ENCODE results near the gene HHATL.
"Not testable (repeated sequence)": the region's sequence is repeated elsewhere in the genome, so short reads cannot be mapped to it uniquely, and the experiment has no call there.

HHATL gene

DNA sequence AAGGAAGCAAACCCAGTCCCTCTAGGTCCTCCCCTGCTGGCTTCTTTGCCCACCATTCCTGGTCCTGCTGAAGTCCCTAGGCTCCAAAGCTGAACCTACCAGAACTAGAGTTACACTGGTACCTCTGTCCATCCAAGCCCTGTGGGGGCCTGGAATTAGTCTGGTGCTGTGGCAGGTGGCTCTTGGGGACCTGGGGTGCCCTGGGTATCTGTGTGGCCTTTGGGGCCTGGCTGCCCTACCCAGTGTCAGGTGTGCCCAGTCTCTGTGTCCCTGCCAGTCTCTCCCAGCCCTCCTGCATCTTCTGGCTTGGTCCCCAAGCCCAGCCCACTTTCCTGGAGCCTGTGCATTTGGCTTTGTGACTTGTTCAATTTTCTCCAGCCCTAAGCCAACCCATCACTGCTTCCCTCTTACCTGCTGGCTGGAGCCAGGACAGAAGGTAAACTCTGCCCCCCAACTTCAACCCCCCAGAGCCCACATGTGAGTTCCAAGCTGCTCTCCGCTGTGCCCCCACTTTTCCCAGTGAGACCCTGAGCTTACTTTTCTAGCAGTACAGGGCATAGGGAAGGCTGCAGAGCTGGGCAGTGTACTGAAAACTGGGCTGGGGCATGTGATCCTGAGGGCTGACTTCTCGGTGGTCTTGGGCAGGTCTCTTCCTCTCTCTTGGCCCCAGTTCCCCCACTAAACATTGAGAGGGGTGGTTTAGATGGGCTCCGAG lies 28.3 kb upstream of the HHATL start:
- Histone ChIP-seq H3K4me3 (ENCODE audit: low read length) (no peak overlapping the region), H3K9me3 (ENCODE audit: low read length) (peaks cover 2% of the 10 kb centered on the region), H2AFZ (ENCODE audit: low read depth, low read length) (no peak overlapping the region), H3K27me3 (ENCODE audit: insufficient read depth, low read length) (no peaks in the 10 kb centered on the region), H3K4me1 (ENCODE audit: insufficient read depth, low read length) (peaks cover 14% of the 10 kb centered on the region), H3K36me3 (ENCODE audit: insufficient read depth, low read length) (no peaks in the 10 kb centered on the region)

DNA sequence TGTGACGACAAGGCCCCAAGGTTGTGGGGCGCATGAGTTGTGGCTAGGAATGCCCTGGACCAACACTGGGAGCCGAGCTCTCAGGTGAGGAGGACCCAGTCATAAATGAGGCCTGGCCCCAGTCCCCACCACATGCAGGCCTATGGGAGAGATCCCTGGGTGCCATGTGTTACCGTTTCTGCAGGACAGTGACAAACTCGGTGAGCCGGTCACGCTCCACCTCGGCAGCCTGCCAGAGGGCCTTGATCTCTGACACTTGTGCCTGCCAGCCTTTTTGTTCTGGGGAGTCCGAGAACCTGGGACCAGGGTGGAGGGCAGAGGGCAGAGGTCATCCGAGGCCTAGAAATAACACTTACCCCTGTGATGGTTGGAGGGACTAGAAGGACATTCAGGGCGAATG lies 27.7 kb upstream of the HHATL start:
- no peaks in the 10 kb centered on the region for H3K36me3 ChIP-seq (ENCODE audit: insufficient read depth, low read length)
- H3K4me1 ChIP-seq (ENCODE audit: insufficient read depth, low read length), result peaks cover 14% of the 10 kb centered on the region
- no peaks in the 10 kb centered on the region for H3K9me3 ChIP-seq (ENCODE audit: low read length)
- H3K27me3 ChIP-seq (ENCODE audit: insufficient read depth, low read length), result no peaks in the 10 kb centered on the region
- no peak overlapping the region for H3K4me3 ChIP-seq (ENCODE audit: low read length)
- H2AFZ ChIP-seq (ENCODE audit: low read depth, low read length), result no peak overlapping the region

DNA sequence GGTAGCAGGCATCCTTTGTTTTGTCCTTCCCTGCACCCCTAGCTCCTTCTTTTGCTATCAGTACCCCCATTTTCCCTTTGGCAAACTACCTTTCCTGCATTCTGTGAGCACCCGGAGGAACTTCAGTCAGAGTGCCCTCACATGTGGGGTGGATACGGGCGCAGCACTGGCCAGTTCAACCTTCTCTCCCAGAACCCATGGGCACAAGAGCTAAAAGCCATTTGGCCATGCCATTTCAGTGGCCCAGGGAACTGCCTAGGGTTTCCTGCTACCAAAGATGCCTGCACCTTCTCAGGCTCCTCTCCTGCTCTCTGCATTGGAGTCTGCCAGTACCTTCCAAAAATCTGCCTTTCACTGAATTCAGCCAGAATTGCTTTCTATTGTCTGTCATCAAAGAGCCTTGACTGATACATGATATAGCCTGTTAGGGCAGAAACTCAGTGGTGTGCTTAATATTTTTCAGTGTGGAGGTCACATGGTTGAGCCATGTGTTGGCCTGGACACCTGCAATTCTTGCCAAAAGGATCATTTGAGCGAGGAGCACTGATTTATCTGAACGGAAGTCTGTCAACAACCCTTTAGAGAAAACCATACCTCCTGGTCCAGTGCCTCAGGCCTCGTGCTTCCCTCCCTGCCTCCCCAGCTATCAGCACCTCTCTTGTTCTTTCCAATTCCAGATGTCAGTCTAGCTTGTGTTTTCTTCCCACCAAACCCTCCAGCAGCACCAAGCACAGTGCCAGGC lies 27.0 kb upstream of the HHATL start:
- Histone ChIP-seq H3K27me3 (ENCODE audit: insufficient read depth, low read length) (no peaks in the 10 kb centered on the region), H3K9me3 (ENCODE audit: low read length) (no peaks in the 10 kb centered on the region), H3K4me1 (ENCODE audit: insufficient read depth, low read length) (peaks cover 14% of the 10 kb centered on the region), H3K36me3 (ENCODE audit: insufficient read depth, low read length) (no peaks in the 10 kb centered on the region), H2AFZ (ENCODE audit: low read depth, low read length) (no peak overlapping the region), H3K4me3 (ENCODE audit: low read length) (no peak overlapping the region)

DNA sequence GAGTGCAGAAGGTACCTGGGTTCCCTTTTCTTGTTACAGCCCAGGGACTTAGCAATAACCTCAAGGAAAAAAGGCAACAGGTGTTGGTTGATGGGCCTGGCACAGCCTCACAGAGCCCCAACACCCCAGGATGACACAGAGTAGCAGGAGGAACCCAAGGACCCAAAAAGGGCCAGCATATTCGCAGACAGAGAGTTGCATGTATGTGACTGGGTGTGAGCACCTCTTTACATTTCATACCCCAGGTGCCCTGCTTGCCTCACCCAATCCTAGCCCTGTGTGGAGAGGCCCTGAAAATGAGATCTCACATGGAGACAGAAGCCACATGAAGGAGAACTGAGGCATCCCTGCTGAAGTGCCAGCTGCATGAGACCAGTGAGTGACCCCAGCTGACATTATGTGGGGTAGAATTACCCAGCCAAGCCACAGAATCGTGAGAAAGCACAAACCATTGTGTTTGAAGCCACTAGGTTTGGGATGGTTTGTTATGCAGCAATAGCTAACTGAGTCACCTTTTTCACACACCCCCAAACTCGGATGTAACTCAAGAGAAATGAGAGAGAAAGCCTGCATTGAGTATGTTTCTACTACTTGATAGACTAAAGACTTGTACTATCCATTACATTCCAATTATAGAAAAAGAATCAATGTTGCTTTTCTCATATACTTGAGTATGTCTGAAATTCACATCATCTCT lies 26.2 kb upstream of the HHATL start:
- Histone ChIP-seq H3K4me1 (ENCODE audit: insufficient read depth, low read length) (peaks cover 14% of the 10 kb centered on the region), H3K36me3 (ENCODE audit: insufficient read depth, low read length) (no peaks in the 10 kb centered on the region), H3K4me3 (ENCODE audit: low read length) (no peak overlapping the region), H3K27me3 (ENCODE audit: insufficient read depth, low read length) (no peaks in the 10 kb centered on the region), H2AFZ (ENCODE audit: low read depth, low read length) (no peak overlapping the region), H3K9me3 (ENCODE audit: low read length) (no peaks in the 10 kb centered on the region)

DNA sequence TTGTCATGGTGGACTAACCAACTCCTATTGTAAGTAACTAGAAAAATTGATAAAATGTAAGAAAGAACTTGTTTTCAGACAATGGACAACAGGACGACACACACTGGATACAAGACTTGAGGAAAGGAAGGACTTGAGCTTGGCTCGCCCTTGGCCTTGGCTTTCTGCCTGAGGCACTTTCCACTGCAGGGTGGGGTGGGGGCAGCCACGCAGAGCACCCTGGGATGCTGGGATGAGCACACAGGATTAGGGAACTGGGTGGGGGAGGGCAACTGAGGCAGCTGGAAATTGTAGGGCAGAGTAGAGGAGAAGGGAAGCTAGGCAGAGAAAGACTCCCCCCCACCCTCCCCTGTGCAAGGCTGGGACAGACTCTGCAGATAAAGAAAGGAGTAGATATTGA lies 25.5 kb upstream of the HHATL start:
- Histone ChIP-seq H3K9me3 (ENCODE audit: low read length) (no peaks in the 10 kb centered on the region), H3K36me3 (ENCODE audit: insufficient read depth, low read length) (no peaks in the 10 kb centered on the region), H3K4me1 (ENCODE audit: insufficient read depth, low read length) (peaks cover 7% of the 10 kb centered on the region), H3K27me3 (ENCODE audit: insufficient read depth, low read length) (no peaks in the 10 kb centered on the region), H3K4me3 (ENCODE audit: low read length) (no peak overlapping the region), H2AFZ (ENCODE audit: low read depth, low read length) (no peak overlapping the region)

DNA sequence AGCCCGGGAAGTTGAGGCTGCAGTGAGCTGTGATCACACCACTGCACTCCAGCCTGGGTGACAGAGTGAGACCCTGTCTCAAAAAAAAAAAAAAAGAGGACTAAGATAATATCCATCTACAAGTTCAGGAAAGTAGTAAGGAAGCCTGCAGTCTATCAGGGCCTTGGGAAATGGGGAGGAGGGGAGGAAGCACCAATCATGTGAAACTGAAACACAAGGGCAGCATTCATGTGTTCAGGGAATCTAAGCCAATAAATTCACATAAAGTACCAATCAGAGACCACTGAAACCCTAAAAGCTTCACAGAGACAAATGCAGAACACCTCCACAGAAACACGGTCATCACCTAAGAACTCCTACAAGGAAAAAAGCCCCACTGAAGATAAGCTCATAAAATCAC lies 22.9 kb upstream of the HHATL start:
- Histone ChIP-seq H2AFZ (ENCODE audit: low read depth, low read length) (no peak overlapping the region), H3K36me3 (ENCODE audit: insufficient read depth, low read length) (no peaks in the 10 kb centered on the region), H3K27me3 (ENCODE audit: insufficient read depth, low read length) (no peaks in the 10 kb centered on the region), H3K4me3 (ENCODE audit: low read length) (no peak overlapping the region), H3K4me1 (ENCODE audit: insufficient read depth, low read length) (no peaks in the 10 kb centered on the region), H3K9me3 (ENCODE audit: low read length) (no peaks in the 10 kb centered on the region)

DNA sequence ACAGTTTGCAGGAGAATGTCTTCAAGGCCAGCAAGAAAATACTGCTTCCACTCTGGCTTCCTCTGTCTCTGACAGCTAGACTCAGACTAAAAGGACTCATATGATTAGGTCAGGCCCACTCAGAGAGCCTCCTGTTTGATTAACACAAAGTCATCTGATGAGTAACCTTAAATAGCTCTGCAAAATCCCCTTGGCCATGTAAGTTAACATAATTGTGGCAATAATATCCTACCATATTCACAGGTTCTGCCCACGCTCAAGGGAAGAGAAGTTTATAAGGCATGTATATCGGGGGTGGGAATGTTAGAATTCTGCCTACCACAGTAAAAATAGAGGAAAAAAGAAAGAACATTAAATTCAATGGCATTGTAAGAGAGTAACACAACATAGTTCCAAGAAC lies 20.6 kb upstream of the HHATL start:
- Histone ChIP-seq H3K4me3 (ENCODE audit: low read length) (no peak overlapping the region), H3K27me3 (ENCODE audit: insufficient read depth, low read length) (no peaks in the 10 kb centered on the region), H3K4me1 (ENCODE audit: insufficient read depth, low read length) (no peaks in the 10 kb centered on the region), H3K9me3 (ENCODE audit: low read length) (no peaks in the 10 kb centered on the region), H3K36me3 (ENCODE audit: insufficient read depth, low read length) (no peaks in the 10 kb centered on the region), H2AFZ (ENCODE audit: low read depth, low read length) (no peak overlapping the region)

DNA sequence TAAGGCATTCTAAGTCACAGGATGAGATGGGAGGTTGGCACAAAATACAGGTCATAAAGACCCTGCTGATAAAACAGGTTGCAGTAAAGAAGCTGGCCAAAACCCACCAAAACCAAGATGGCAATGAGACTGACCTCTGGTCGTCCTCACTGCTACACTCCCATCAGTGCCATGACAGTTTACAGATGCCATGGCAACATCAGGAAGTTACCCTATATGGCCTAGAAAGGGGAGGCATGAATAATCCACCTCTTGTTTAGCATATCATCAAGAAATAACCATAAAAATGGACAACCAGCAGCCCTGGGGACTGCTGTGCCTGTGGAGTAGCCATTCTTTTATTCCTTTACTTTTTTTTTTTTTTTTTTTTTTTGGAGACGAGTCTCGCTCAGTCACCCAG lies 19.8 kb upstream of the HHATL start:
- not testable (repeated sequence) for H3K4me3 ChIP-seq (ENCODE audit: low read length); H3K4me1 ChIP-seq (ENCODE audit: insufficient read depth, low read length); H2AFZ ChIP-seq (ENCODE audit: low read depth, low read length); H3K27me3 ChIP-seq (ENCODE audit: insufficient read depth, low read length); H3K9me3 ChIP-seq (ENCODE audit: low read length); H3K36me3 ChIP-seq (ENCODE audit: insufficient read depth, low read length)

DNA sequence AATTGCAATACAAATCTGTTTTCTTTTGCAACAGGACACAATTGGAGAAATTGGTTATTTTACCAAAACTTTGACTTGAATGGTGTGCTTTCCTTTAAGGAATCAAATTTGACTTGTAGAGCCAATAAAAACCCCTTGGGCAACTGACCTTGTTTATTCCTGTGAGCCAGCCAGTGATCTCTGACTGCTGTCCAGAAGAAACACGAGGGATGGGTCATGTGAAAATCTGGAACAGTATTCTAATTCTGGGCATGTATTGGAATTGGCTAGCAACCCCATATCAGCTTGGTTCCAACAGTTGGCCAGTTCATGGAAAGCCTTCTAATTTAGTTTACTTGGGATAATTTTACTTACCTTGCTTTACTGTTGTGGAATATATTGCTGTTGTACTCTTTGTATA lies 19.1 kb upstream of the HHATL start:
- Histone ChIP-seq H3K9me3 (ENCODE audit: low read length) (no peaks in the 10 kb centered on the region), H3K27me3 (ENCODE audit: insufficient read depth, low read length) (no peaks in the 10 kb centered on the region), H3K4me3 (ENCODE audit: low read length) (no peak overlapping the region), H3K4me1 (ENCODE audit: insufficient read depth, low read length) (no peaks in the 10 kb centered on the region), H3K36me3 (ENCODE audit: insufficient read depth, low read length) (no peaks in the 10 kb centered on the region), H2AFZ (ENCODE audit: low read depth, low read length) (no peak overlapping the region)

DNA sequence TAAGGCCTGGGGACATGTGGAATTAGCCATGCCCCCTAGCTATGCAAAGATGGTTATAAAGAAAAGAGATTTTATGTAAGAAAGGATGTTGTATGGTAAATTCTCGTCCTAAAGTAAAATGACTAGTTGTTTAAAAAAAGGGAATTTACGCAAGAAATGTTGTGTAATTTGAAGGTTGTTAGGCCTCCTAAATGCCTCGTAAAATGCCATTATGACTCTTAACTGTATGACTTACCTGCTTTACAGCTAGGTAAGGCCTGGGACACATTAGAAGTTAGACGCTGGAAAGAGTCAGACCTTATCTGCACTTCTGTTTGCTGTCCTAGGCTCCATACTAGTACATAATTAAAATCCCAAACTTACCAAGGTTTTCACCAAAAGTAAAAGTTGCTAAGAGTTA lies 17.5 kb upstream of the HHATL start:
- Histone ChIP-seq H3K4me3 (ENCODE audit: low read length) (no peak overlapping the region), H3K4me1 (ENCODE audit: insufficient read depth, low read length) (no peaks in the 10 kb centered on the region), H3K9me3 (ENCODE audit: low read length) (no peaks in the 10 kb centered on the region), H3K36me3 (ENCODE audit: insufficient read depth, low read length) (no peaks in the 10 kb centered on the region), H3K27me3 (ENCODE audit: insufficient read depth, low read length) (no peaks in the 10 kb centered on the region), H2AFZ (ENCODE audit: low read depth, low read length) (no peak overlapping the region)

DNA sequence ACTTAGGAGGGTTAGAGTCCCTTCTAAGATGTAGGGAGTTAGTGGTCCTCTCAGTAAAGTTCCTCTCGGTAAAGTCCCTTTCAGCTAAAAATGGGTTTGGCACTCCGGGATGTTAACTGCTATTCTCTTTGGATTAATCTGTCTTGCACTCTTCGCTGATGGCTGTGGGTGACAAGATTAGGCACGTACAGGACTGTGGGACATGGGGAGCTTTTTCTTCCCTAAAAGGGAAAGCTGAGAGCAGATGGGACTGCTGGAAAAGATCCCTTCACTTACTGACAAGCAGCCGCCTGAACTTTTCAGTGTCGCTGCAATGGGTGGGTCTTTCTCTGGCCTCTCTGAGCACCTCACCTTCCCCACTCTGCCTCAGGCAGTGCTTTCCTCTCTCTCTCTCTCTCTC lies 16.4 kb upstream of the HHATL start:
- Histone ChIP-seq H3K4me1 (ENCODE audit: insufficient read depth, low read length) (no peaks in the 10 kb centered on the region), H3K4me3 (ENCODE audit: low read length) (no peak overlapping the region), H2AFZ (ENCODE audit: low read depth, low read length) (no peak overlapping the region), H3K36me3 (ENCODE audit: insufficient read depth, low read length) (no peaks in the 10 kb centered on the region), H3K27me3 (ENCODE audit: insufficient read depth, low read length) (no peaks in the 10 kb centered on the region), H3K9me3 (ENCODE audit: low read length) (no peaks in the 10 kb centered on the region)

DNA sequence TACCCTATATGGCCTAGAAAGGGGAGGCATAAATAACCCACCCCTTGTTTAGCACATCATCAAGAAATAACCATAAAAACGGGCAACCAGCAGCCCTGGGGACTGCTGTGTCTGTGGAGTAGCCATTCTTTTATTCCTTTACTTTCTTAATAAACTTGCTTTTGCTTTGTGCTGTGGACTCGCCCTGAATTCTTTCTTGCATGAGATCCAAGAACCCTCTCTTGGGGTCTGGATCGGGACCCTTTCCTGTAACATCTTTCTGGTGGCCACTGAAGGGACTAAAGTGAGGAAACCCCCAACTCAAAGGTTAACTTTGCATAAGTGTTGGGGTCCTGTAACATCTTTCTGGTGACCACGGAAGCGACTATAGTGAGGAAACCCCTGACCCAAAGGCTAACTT lies 15.7 kb upstream of the HHATL start:
- H3K27me3 ChIP-seq (ENCODE audit: insufficient read depth, low read length), result no peaks in the 10 kb centered on the region
- H2AFZ ChIP-seq (ENCODE audit: low read depth, low read length), result no peak overlapping the region
- no peaks in the 10 kb centered on the region for H3K9me3 ChIP-seq (ENCODE audit: low read length)
- H3K36me3 ChIP-seq (ENCODE audit: insufficient read depth, low read length), result no peaks in the 10 kb centered on the region
- no peaks in the 10 kb centered on the region for H3K4me1 ChIP-seq (ENCODE audit: insufficient read depth, low read length)
- H3K4me3 ChIP-seq (ENCODE audit: low read length), result no peak overlapping the region

DNA sequence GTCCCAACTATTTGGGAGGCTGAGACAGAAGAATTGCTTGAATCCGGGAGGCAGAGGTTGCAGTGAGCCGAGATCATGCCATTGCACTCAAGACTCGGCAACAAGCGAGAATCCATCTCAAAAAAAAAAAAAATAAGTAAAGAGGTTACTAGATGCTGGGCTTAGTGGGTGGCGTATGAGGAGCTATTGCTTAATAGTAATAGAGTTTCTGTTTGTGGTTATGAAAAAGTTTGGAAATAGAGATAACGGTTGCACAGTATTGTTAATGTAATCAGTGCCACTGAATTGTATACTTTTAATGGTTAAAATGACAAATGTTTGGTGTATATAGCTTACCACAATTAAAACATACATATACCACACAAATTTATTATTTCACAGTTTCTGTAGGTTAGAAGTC lies 14.7 kb upstream of the HHATL start:
- no peak overlapping the region for H2AFZ ChIP-seq (ENCODE audit: low read depth, low read length)
- no peaks in the 10 kb centered on the region for H3K27me3 ChIP-seq (ENCODE audit: insufficient read depth, low read length)
- no peaks in the 10 kb centered on the region for H3K36me3 ChIP-seq (ENCODE audit: insufficient read depth, low read length)
- no peaks in the 10 kb centered on the region for H3K9me3 ChIP-seq (ENCODE audit: low read length)
- no peak overlapping the region for H3K4me3 ChIP-seq (ENCODE audit: low read length)
- no peaks in the 10 kb centered on the region for H3K4me1 ChIP-seq (ENCODE audit: insufficient read depth, low read length)
